ENCODE measurements around the gene MCEE.
A peak's percentile ranks its signal among the peaks of the same experiment; 100 is the strongest.
"Not testable (repeated sequence)": the region's sequence is repeated elsewhere in the genome, so short reads cannot be mapped to it uniquely, and the experiment has no call there.

Gene MCEE

GRCh38 chr2:71150082-71150816, 20.2 kb upstream of the MCEE start:
- TF ChIP-seq JUND (IDR thresholded peaks at IDR 0.05; ENCODE audit: low read depth): no peak
- in situ Hi-C loops (cut with HindIII; ENCODE audit: low pct_unique_long_range_greater_than_20kb, low sequenced_read_pairs): no loop called here
- DNase-seq (ENCODE audit: low read depth in 1 of 2, low spot score in 1 of 2): no peak

- DNase-seq (ENCODE audit: low read depth in 1 of 2, low spot score in 1 of 2): no peak
- TF ChIP-seq JUND (IDR thresholded peaks at IDR 0.05; ENCODE audit: low read depth): no peak
- in situ Hi-C loops (cut with HindIII; ENCODE audit: low pct_unique_long_range_greater_than_20kb, low sequenced_read_pairs): no loop called here
These were observed 18.6 kb upstream of the MCEE start for GRCh38 chr2:71148506-71149063.

GRCh38 chr2:71143782-71144181, 13.8 kb upstream of the MCEE start:
- TF ChIP-seq JUND (IDR thresholded peaks at IDR 0.05; ENCODE audit: low read depth): no peak
- no peak for DNase-seq (ENCODE audit: low read depth in 1 of 2, low spot score in 1 of 2)
- in situ Hi-C loops (cut with HindIII; ENCODE audit: low pct_unique_long_range_greater_than_20kb, low sequenced_read_pairs): no loop called here

- in situ Hi-C loops (cut with HindIII; ENCODE audit: low pct_unique_long_range_greater_than_20kb, low sequenced_read_pairs): no loop called here
- TF ChIP-seq JUND (IDR thresholded peaks at IDR 0.05; ENCODE audit: low read depth): no peak
- DNase-seq (ENCODE audit: low read depth in 1 of 2, low spot score in 1 of 2): no peak
These were observed 6.1 kb upstream of the MCEE start for GRCh38 chr2:71136174-71136573.

- no peak for DNase-seq (ENCODE audit: low read depth in 1 of 2, low spot score in 1 of 2)
- in situ Hi-C loops (cut with HindIII; ENCODE audit: low pct_unique_long_range_greater_than_20kb, low sequenced_read_pairs): no loop called here
- no peak for TF ChIP-seq JUND (IDR thresholded peaks at IDR 0.05; ENCODE audit: low read depth)
These were observed 3.6 kb upstream of the MCEE start for GRCh38 chr2:71133603-71134002.

- DNase-seq (ENCODE audit: low read depth in 1 of 2, low spot score in 1 of 2); in situ Hi-C loops (cut with HindIII; ENCODE audit: low pct_unique_long_range_greater_than_20kb, low sequenced_read_pairs): not testable (repeated sequence)
These were observed 1.5 kb upstream of the MCEE start for GRCh38 chr2:71131387-71132166.

GRCh38 chr2:71130905-71131244, 846 bp upstream of the MCEE start:
- DNase-seq (ENCODE audit: low read depth in 1 of 2, low spot score in 1 of 2): no peak
- in situ Hi-C loops (cut with HindIII; ENCODE audit: low pct_unique_long_range_greater_than_20kb, low sequenced_read_pairs): no loop called here

GRCh38 chr2:71129902-71130151, 202 bp downstream of the MCEE start:
- no peak for DNase-seq (ENCODE audit: low read depth in 1 of 2, low spot score in 1 of 2)
- no peak for TF ChIP-seq JUND (IDR thresholded peaks at IDR 0.05; ENCODE audit: low read depth)
- in situ Hi-C loops (cut with HindIII; ENCODE audit: low pct_unique_long_range_greater_than_20kb, low sequenced_read_pairs): no loop called here

More at GRCh38 chr2:71130905-71131244, 846 bp upstream of the MCEE start:
- TF ChIP-seq JUND (IDR thresholded peaks at IDR 0.05; ENCODE audit: low read depth): no peak

GRCh38 chr2:71129114-71129901, 721 bp downstream of the MCEE start:
- no peak for TF ChIP-seq JUND (IDR thresholded peaks at IDR 0.05; ENCODE audit: low read depth)
- DNase-seq (ENCODE audit: low read depth in 1 of 2, low spot score in 1 of 2): peak; percentile 11 to 94
- in situ Hi-C loops (cut with HindIII; ENCODE audit: low pct_unique_long_range_greater_than_20kb, low sequenced_read_pairs): no loop called here

GRCh38 chr2:71126957-71127356, 3.1 kb downstream of the MCEE start:
- in situ Hi-C loops (cut with HindIII; ENCODE audit: low pct_unique_long_range_greater_than_20kb, low sequenced_read_pairs): no loop called here
- no peak for TF ChIP-seq JUND (IDR thresholded peaks at IDR 0.05; ENCODE audit: low read depth)
- DNase-seq (ENCODE audit: low read depth in 1 of 2, low spot score in 1 of 2): no peak

GRCh38 chr2:71125506-71126294, 4.3 kb downstream of the MCEE start:
- in situ Hi-C loops (cut with HindIII; ENCODE audit: low pct_unique_long_range_greater_than_20kb, low sequenced_read_pairs): no loop called here
- TF ChIP-seq JUND (IDR thresholded peaks at IDR 0.05; ENCODE audit: low read depth): peak; percentile 26; the same call in 1 of the 2 replicates
- peak in 1 of 2 experiments; percentile 60 for DNase-seq (ENCODE audit: low read depth in 1 of 2, low spot score in 1 of 2)
